ENCODE data around the gene OR51V1.

Gene OR51V1

GRCh38 chr11:5238486-5238885 is 38.0 kb upstream of the OR51V1 start:
- in situ Hi-C loops (cut with HindIII; ENCODE audit: low sequenced_read_pairs), result no loop called here
- no peak for DNase-seq (ENCODE audit: low read depth, low spot score)

GRCh38 chr11:5237420-5237819 is 36.9 kb upstream of the OR51V1 start:
- TF ChIP-seq CTCF (IDR thresholded peaks at IDR 0.05; ENCODE audit: low read depth, low read length), result no peak
- H3K4me3 ChIP-seq (ENCODE audit: low read depth, low read length), result no peak overlapping the region
- in situ Hi-C loops (cut with HindIII; ENCODE audit: low sequenced_read_pairs), result no loop called here
- no peak for DNase-seq (ENCODE audit: low read depth, low spot score)

More at GRCh38 chr11:5238486-5238885, 38.0 kb upstream of the OR51V1 start:
- H3K4me3 ChIP-seq (ENCODE audit: low read depth, low read length), result no peak overlapping the region
- TF ChIP-seq CTCF (IDR thresholded peaks at IDR 0.05; ENCODE audit: low read depth, low read length), result no peak

- in situ Hi-C loops (cut with HindIII; ENCODE audit: low sequenced_read_pairs), result no loop called here
- H3K4me3 ChIP-seq (ENCODE audit: low read depth, low read length), result no peak overlapping the region
- TF ChIP-seq CTCF (IDR thresholded peaks at IDR 0.05; ENCODE audit: low read depth, low read length), result no peak
- DNase-seq (ENCODE audit: low read depth, low spot score), result no peak
Observed at GRCh38 chr11:5235364-5236095, 35.0 kb upstream of the OR51V1 start.

- no peak for TF ChIP-seq CTCF (IDR thresholded peaks at IDR 0.05; ENCODE audit: low read depth, low read length)
- DNase-seq (ENCODE audit: low read depth, low spot score), result peak; percentile 10
- in situ Hi-C loops (cut with HindIII; ENCODE audit: low sequenced_read_pairs), result no loop called here
- no peak within 1 kb of the TSS for H3K4me3 ChIP-seq (ENCODE audit: low read depth, low read length)
Observed at GRCh38 chr11:5234381-5234834, 33.9 kb upstream of the OR51V1 start, which contains the start of gene HBD. HBD (minus strand) TSS chr11:5234483; CDS start chr11:5234433, 50 bp downstream.

GRCh38 chr11:5233307-5233706 is 32.8 kb upstream of the OR51V1 start:
- TF ChIP-seq CTCF (IDR thresholded peaks at IDR 0.05; ENCODE audit: low read depth, low read length), result no peak
- no peak overlapping the region for H3K4me3 ChIP-seq (ENCODE audit: low read depth, low read length)
- no peak for DNase-seq (ENCODE audit: low read depth, low spot score)
- in situ Hi-C loops (cut with HindIII; ENCODE audit: low sequenced_read_pairs), result no loop called here

GRCh38 chr11:5232821-5233220 is 32.3 kb upstream of the OR51V1 start:
- TF ChIP-seq CTCF (IDR thresholded peaks at IDR 0.05; ENCODE audit: low read depth, low read length), result no peak
- DNase-seq (ENCODE audit: low read depth, low spot score), result no peak
- in situ Hi-C loops (cut with HindIII; ENCODE audit: low sequenced_read_pairs), result no loop called here
- no peak overlapping the region for H3K4me3 ChIP-seq (ENCODE audit: low read depth, low read length)
